NT2/D1 (cell line): ENCODE data around the gene TOMM40.

ENCODE experiments used
- SUZ12 ChIP-seq: IDR thresholded peaks from 2 replicates; pipeline ENCODE4 v1.6.1; 2011; ENCODE audit not compliant: insufficient read length, insufficient read depth; ENCODE audit errors: extremely low read depth
- YY1 ChIP-seq: IDR thresholded peaks from 2 replicates; pipeline ENCODE4 v1.6.1; 2011; ENCODE audit not compliant: insufficient read length, insufficient read depth
- ZNF274 ChIP-seq: IDR thresholded peaks from 2 replicates; pipeline ENCODE4 v1.6.1; 2011; ENCODE audit warnings: mild to moderate bottlenecking, low read depth, low read length

DNA sequence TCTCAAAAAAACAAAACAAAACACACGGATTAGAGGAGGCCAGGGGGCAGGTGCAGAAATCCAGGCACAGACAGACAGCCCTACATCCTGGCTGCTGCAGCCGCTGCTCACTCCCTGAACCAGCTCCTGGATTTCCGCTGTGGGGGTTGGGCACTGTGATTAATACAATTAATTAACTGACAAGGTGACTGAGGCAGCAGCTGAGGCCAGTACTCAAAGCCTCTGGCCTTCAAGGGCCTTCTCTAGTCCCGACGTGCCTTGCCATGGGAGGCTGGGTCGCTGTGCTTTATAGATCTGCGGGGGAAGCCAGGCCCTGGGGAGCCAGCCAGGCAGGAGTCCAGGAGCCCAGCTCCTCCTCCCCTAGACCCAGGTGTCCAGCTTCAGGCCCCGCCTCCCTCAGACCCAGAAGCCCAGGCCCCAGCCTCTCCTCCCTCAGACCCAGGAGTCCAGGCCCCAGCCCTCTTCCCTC is 40.4 kb upstream of the TOMM40 start:
- TF ChIP-seq ZNF274 (no peak), YY1 (no peak), SUZ12 (no peak)
